ENCODE results near the gene RPN1.

The RPN1 gene

GRCh38 chr3:128663151-128663550, 12.5 kb upstream of the RPN1 start:
- TF ChIP-seq, protein P1, sequence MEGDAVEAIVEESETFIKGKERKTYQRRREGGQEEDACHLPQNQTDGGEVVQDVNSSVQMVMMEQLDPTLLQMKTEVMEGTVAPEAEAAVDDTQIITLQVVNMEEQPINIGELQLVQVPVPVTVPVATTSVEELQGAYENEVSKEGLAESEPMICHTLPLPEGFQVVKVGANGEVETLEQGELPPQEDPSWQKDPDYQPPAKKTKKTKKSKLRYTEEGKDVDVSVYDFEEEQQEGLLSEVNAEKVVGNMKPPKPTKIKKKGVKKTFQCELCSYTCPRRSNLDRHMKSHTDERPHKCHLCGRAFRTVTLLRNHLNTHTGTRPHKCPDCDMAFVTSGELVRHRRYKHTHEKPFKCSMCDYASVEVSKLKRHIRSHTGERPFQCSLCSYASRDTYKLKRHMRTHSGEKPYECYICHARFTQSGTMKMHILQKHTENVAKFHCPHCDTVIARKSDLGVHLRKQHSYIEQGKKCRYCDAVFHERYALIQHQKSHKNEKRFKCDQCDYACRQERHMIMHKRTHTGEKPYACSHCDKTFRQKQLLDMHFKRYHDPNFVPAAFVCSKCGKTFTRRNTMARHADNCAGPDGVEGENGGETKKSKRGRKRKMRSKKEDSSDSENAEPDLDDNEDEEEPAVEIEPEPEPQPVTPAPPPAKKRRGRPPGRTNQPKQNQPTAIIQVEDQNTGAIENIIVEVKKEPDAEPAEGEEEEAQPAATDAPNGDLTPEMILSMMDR (IDR thresholded peaks at IDR 0.05), result no peak

DNA sequence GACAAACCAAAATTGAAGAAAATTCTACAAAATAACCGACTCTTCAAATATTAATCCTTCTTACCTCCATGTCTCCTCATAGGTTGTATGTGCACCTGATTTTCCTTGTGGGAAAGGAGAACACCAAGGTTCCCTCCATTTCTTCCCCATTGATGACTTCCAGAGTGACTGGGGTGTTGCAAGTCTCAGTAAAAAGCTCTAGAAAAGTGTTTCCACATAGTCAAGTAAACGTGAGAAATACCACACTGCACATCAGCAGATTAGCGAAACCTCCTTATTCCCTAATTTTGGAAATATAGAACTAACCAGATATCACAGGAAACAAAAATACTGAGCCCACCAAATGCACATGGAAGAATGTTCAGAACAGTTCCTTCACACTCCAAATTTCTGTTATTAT, 4.9 kb upstream of the RPN1 start:
- TF ChIP-seq, protein P1 (IDR thresholded peaks at IDR 0.05), result no peak

DNA sequence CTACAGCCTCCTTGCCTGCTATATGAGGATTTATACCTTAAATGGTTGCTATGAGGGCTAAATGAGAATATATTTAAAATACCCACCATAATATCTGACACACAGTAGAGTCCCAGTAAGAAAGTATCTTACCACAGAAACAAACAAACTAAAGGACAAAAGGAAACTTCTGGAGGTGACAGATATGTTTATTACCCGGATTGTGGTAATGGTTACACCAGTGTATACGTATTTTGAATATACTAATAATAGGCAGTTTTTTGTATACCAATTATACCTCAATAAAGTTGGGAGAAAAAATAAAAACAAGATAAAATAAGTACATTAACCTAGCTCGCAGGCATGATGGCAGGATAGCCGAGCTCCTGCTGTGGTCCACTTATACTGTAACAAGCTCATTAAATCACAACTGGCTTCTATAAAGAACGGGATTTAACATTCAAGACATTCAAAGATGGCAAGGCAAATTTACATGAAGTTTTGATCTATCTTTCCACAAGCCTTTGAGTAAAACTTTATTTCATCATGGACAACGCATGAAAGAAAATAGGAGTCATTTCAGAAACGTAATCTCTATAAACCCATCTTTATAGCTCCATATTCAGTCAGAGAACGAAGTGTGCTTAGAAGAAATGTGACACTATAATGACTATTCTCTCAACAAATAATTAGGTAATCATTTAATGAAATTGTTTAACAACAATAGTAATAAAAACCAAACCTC, 1.5 kb downstream of the RPN1 start:
- TF ChIP-seq, protein P1 (IDR thresholded peaks at IDR 0.05), result no peak

- TF ChIP-seq, protein P1 (IDR thresholded peaks at IDR 0.05), result no peak
These were observed 2.2 kb downstream of the RPN1 start for GRCh38 chr3:128648402-128648801.

GRCh38 chr3:128647307-128647706, 3.3 kb downstream of the RPN1 start:
- TF ChIP-seq, protein P1 (IDR thresholded peaks at IDR 0.05), result no peak

DNA sequence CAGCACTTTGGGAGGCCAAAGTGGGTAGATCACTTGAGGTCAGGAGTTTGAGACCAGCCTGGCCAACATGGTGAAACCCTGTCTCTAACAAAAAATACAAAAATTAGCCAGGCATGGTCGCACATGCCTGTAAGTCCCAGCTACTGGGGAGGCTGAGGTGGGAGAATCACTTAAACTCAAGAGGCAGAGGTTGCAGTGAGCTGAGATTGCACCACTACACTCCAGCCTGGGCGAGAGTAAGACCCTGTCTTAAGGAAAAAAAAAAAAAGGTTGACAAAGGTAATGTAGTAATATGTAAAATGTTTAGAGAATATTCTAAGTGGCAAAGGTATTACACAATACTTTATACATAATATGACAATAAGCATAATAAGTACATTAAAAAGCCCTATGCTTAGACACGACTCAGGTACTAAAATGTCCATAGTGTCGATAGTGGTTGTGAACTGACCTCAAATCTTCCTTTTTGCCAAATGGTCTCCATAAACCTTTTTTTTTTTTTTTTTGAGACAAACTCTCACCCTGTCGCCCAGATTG, 16.5 kb downstream of the RPN1 start:
- TF ChIP-seq, protein P1 (IDR thresholded peaks at IDR 0.05), result no peak

- TF ChIP-seq, protein P1 (IDR thresholded peaks at IDR 0.05), result no peak
These were observed 18.3 kb downstream of the RPN1 start for GRCh38 chr3:128632301-128632700.

Measured in LNCAP (cell line).